Measurements from ENCODE around the gene CNKSR2. TPM values are rescaled to one million over a fixed set of nuclear protein-coding genes. Genes with fewer than 3 reads are reported as not detected.

The CNKSR2 gene
- total RNA-seq, 1 experiment from 2014 or later, result 52.9 TPM

DNA sequence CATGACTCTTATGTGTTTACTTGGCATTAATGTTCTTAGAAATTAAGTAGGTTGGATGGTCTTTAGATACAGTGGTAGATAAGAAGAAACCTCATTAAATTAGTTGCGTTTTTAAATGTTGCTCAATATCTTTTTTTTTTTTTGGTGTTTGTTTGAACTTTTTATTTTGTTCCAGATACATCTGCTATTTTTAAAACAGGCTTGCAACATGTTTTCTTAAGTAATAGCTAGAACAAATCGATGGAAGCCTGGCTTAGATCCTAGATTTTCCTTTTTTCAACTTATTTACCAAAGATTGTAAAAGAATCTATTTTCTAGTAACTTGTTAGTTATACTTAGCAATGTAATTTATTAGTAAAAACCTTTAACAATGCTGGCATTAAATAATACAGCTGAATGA, 9.3 kb downstream of the CNKSR2 start:
- Histone ChIP-seq H3K23me2 (ENCODE audit: insufficient read length, low read depth, low read length, poor library complexity, severe bottlenecking) (no peaks in the 10 kb centered on the region), H3K27me3 (ENCODE audit: insufficient read depth, low read length) (no peaks in the 10 kb centered on the region)

More for the DNA sequence above, 9.3 kb downstream of the CNKSR2 start:
- Histone ChIP-seq H3K4me1 (ENCODE audit: insufficient read depth, low read length) (no peaks in the 10 kb centered on the region), H3T11ph (ENCODE audit: low read length) (no peak overlapping the region), H2AK5ac (ENCODE audit: insufficient read length, low read length) (no peak overlapping the region), H4K5ac (ENCODE audit: insufficient read length, low read depth, low read length) (no peak overlapping the region), H2BK120ac (ENCODE audit: low read depth, low read length, poor library complexity, severe bottlenecking) (no peak overlapping the region), H4K20me1 (ENCODE audit: control insufficient read depth, insufficient read depth, insufficient read length) (no peaks in the 10 kb centered on the region), H2AFZ (ENCODE audit: low read length) (no peak overlapping the region), H2BK20ac (ENCODE audit: low read depth, low read length, poor library complexity, severe bottlenecking) (no peak overlapping the region), H4K91ac (ENCODE audit: insufficient read length, low read depth, low read length) (no peak overlapping the region), H3K56ac (ENCODE audit: insufficient read length, low read depth, low read length) (no peak overlapping the region), H3K79me2 (ENCODE audit: insufficient read depth, low read length) (no peaks in the 10 kb centered on the region; the same call in 1 of the 2 replicates), H3K4ac (ENCODE audit: low read depth, low read length) (no peak overlapping the region), H3K14ac (ENCODE audit: insufficient read depth, low read length) (no peak overlapping the region), H3K9me3 (ENCODE audit: control insufficient read depth, low read depth, low read length) (peaks cover 11% of the 10 kb centered on the region), H3K23ac (ENCODE audit: insufficient read length, low read depth, low read length) (no peak overlapping the region), H4K8ac (replicated peaks; ENCODE audit: insufficient read length, low read depth, low read length) (no peak overlapping the region), H3K27ac (ENCODE audit: insufficient read length, low read depth, low read length) (no peak overlapping the region), H2BK12ac (ENCODE audit: insufficient read length, low read depth, low read length) (no peak overlapping the region), H2BK5ac (ENCODE audit: insufficient read length, low read length) (no peak overlapping the region), H3K18ac (ENCODE audit: insufficient read length, low read depth, low read length) (no peak overlapping the region), H2BK15ac (ENCODE audit: low read depth, low read length) (no peak overlapping the region), H3K9ac (ENCODE audit: extremely low read depth, insufficient read length, low read length) (no peak overlapping the region), H3K4me2 (ENCODE audit: insufficient read depth, insufficient read length, low read length) (no peak overlapping the region), H3K79me1 (ENCODE audit: insufficient read depth, low read depth, low read length, poor library complexity, severe bottlenecking) (no peaks in the 10 kb centered on the region)
- Mint-ChIP-seq H3K4me3 (no peak overlapping the region), H3K36me3 (ENCODE audit: insufficient read depth in 1 of 3, low read depth in 3 of 3) (peaks cover 12 to 19% (median 15%) of the 10 kb centered on the region in 3 experiments), H3K27ac (peak overlapping the region in 1 of 3 experiments; percentile 22; a peak in 2 of 7 replicates), H3K27me3 (ENCODE audit: low read depth) (no peaks in the 10 kb centered on the region), H3K9me3 (peaks cover 0 to 26% of the 10 kb centered on the region in 2 experiments; a peak in 4 of 5 replicates), H3K4me1 (peaks cover 31 to 50% of the 10 kb centered on the region in 2 experiments)
- TF ChIP-seq, protein P1, sequence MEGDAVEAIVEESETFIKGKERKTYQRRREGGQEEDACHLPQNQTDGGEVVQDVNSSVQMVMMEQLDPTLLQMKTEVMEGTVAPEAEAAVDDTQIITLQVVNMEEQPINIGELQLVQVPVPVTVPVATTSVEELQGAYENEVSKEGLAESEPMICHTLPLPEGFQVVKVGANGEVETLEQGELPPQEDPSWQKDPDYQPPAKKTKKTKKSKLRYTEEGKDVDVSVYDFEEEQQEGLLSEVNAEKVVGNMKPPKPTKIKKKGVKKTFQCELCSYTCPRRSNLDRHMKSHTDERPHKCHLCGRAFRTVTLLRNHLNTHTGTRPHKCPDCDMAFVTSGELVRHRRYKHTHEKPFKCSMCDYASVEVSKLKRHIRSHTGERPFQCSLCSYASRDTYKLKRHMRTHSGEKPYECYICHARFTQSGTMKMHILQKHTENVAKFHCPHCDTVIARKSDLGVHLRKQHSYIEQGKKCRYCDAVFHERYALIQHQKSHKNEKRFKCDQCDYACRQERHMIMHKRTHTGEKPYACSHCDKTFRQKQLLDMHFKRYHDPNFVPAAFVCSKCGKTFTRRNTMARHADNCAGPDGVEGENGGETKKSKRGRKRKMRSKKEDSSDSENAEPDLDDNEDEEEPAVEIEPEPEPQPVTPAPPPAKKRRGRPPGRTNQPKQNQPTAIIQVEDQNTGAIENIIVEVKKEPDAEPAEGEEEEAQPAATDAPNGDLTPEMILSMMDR (conservative IDR thresholded peaks at IDR 0.05), result no peak
- no CpG with 5 or more reads among the region's 2 CpGs for WGBS (ENCODE audit: extremely low coverage, insufficient read length, low lambda C conversion rate)
- DNase-seq, result no peak
